ENCODE results near the gene OFD1.

DNA sequence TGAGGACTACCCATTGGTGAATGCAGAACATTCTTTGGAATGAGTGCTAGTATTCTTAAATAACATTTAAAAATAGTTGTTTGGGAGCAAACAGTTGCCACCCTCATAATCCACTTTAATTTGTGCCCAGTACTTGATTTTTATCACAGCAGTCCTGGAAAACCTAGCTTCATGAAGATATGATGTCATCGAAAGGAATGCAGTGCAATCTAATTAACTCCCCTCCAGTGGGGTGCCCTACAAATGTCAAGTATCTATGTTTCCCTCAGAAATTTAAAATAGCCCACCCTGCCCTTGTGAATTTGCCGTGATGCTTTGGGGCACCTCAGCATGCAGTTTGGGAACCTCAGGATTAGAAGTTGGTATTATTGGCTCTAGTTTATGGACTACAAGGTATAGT lies 40.2 kb upstream of the OFD1 start:
- no peak for TF ChIP-seq CTCF (IDR thresholded peaks at IDR 0.05; ENCODE audit: low read depth, low read length)
- no peak for TF ChIP-seq EZH2phosphoT487 (IDR thresholded peaks at IDR 0.05; ENCODE audit: low read depth)
